Activated CD4-positive, alpha-beta memory T cell treated with anti-CD3 and anti-CD28 coated beads, Interleukin-2, amount 10 ng/mL, durations not matched to agents 7 days and 5 days (primary cell): Measurements from ENCODE around the gene PRND. TPM values are rescaled to one million over a fixed set of nuclear protein-coding genes. Genes with fewer than 3 reads are reported as not detected.

Experiments used
- CTCF ChIA-PET: fragments of 350-600 bp; sonication (Branson Sonifier 250); formaldehyde crosslinking; loops from one replicate; lab custom pipeline; 2021; ENCODE audit warnings: antibody characterized with exemption, inconsistent platforms; lab: Charles Lee
- POLR2A ChIA-PET: fragments of 350-600 bp; sonication (Branson Sonifier 250); formaldehyde crosslinking; loops from one replicate; lab custom pipeline; 2021; ENCODE audit warnings: antibody characterized with exemption; lab: Charles Lee
- DNase-seq: peaks from one replicate; pipeline ENCODE4 v3.0.0-alpha.2; 2020
- H3K27ac Mint-ChIP-seq: one replicate; pipeline ENCODE4 v1.8.0; 2021; ENCODE audit warnings: mild to moderate bottlenecking, mixed read lengths
- H3K27me3 Mint-ChIP-seq: one replicate; pipeline ENCODE4 v1.8.0; 2021; ENCODE audit warnings: mixed read lengths
- H3K36me3 Mint-ChIP-seq: one replicate; pipeline ENCODE4 v1.8.0; 2021; ENCODE audit warnings: low read depth, mixed read lengths
- H3K4me1 Mint-ChIP-seq: one replicate; pipeline ENCODE4 v1.8.0; 2021; ENCODE audit warnings: mixed read lengths
- H3K4me3 Mint-ChIP-seq: one replicate; pipeline ENCODE4 v1.8.0; 2021; ENCODE audit warnings: mild to moderate bottlenecking, mixed read lengths
- H3K9me3 Mint-ChIP-seq: one replicate; pipeline ENCODE4 v1.8.0; 2021; ENCODE audit warnings: mixed read lengths
- total RNA-seq, 2 experiments: library from RNA; stranded (reverse); gene quantifications; one replicate each; pipeline ENCODE4 v1.2.3, GENCODE V29; 2021

Gene PRND
- total RNA-seq, 2 experiments from 2014 or later: not detected

GRCh38 chr20:4773736-4774135 is 52.0 kb downstream of the PRND start:
- Mint-ChIP-seq H3K4me1 (no peaks in the 10 kb centered on the region), H3K4me3 (no peak overlapping the region), H3K36me3 (peaks cover 21% of the 10 kb centered on the region), H3K9me3 (peaks cover 33% of the 10 kb centered on the region), H3K27me3 (no peaks in the 10 kb centered on the region), H3K27ac (no peak overlapping the region)
- CTCF ChIA-PET: no interaction called here
- POLR2A ChIA-PET: no interaction called here
- DNase-seq: no peak

GRCh38 chr20:4774207-4774606 is 52.5 kb downstream of the PRND start:
- CTCF ChIA-PET: no interaction called here
- H3K27ac Mint-ChIP-seq: no peak overlapping the region
- DNase-seq: no peak
- H3K36me3 Mint-ChIP-seq: peaks cover 21% of the 10 kb centered on the region
- H3K9me3 Mint-ChIP-seq: peaks cover 33% of the 10 kb centered on the region
- no peaks in the 10 kb centered on the region for H3K4me1 Mint-ChIP-seq
- H3K27me3 Mint-ChIP-seq: no peaks in the 10 kb centered on the region
- POLR2A ChIA-PET: no interaction called here
- H3K4me3 Mint-ChIP-seq: no peak overlapping the region

GRCh38 chr20:4775322-4776078 is 53.8 kb downstream of the PRND start:
- POLR2A ChIA-PET: no interaction called here
- peaks cover 28% of the 10 kb centered on the region for H3K9me3 Mint-ChIP-seq
- DNase-seq: no peak
- H3K4me3 Mint-ChIP-seq: no peak overlapping the region
- peaks cover 20% of the 10 kb centered on the region for H3K36me3 Mint-ChIP-seq
- H3K27ac Mint-ChIP-seq: no peak overlapping the region
- no peaks in the 10 kb centered on the region for H3K27me3 Mint-ChIP-seq
- H3K4me1 Mint-ChIP-seq: no peaks in the 10 kb centered on the region
- CTCF ChIA-PET: interaction anchor here (0.5 kb wide), 1 partner anchor 137 kb away, joined by 3 read pairs; no protein-coding TSS in a partner anchor

- CTCF ChIA-PET: interaction anchor here (0.5 kb wide), 1 partner anchor 136 kb away, joined by 3 read pairs; no protein-coding TSS in a partner anchor
- POLR2A ChIA-PET: no interaction called here
- H3K27me3 Mint-ChIP-seq: no peaks in the 10 kb centered on the region
- no peak overlapping the region for H3K27ac Mint-ChIP-seq
- no peak for DNase-seq
- peaks cover 22% of the 10 kb centered on the region for H3K9me3 Mint-ChIP-seq
- H3K4me1 Mint-ChIP-seq: peaks cover 3% of the 10 kb centered on the region
- peaks cover 19% of the 10 kb centered on the region for H3K36me3 Mint-ChIP-seq
- no peak overlapping the region for H3K4me3 Mint-ChIP-seq
Observed at GRCh38 chr20:4776079-4776630, 54.4 kb downstream of the PRND start.

Other genes with a start within 250 kb of the PRND start
- gene PRNP, start 35.5 kb upstream of the PRND start, total RNA-seq: 100 to 1,000 TPM; 111 to 112 TPM
- 10 to 100 TPM; 69.1 to 70.6 TPM for gene RASSF2, start 101.7 kb downstream of the PRND start, total RNA-seq